Kidney epithelial cell (primary cell): Measurements from ENCODE around the gene REEP3. TPM values are rescaled to one million over a fixed set of nuclear protein-coding genes. Genes with fewer than 3 reads are reported as not detected.

Experiments used
- DNase-seq: peaks from one replicate; pipeline ENCODE4 v3.0.0-alpha.2; 2010; ENCODE audit warnings: low read depth
- H3K27me3 ChIP-seq: 2 replicates; pipeline ENCODE4 v1.6.0; 2011; ENCODE audit warnings: low read length; ENCODE audit not compliant: control insufficient read depth, insufficient read depth
- H3K36me3 ChIP-seq: 2 replicates; pipeline ENCODE4 v1.5.1; 2011; ENCODE audit warnings: low read length; ENCODE audit not compliant: control insufficient read depth, insufficient read depth
- H3K4me3 ChIP-seq: 2 replicates; pipeline ENCODE4 v1.5.1; 2011; ENCODE audit warnings: low read depth, mild to moderate bottlenecking, control low read depth, low read length
- total RNA-seq: library from RNA; depleted of rRNA; stranded (reverse); fragments of >200 nt; gene quantifications from 2 replicates; pipeline ENCODE4 v1.2.3, GENCODE V29; 2015
- TF ChIP-seq, protein P1 (sequence below): IDR thresholded peaks from 2 replicates; pipeline ENCODE4 v1.5.1; 2011; ENCODE audit warnings: mild to moderate bottlenecking, moderate library complexity, low read length, control low read depth, inconsistent platforms; ENCODE audit not compliant: insufficient read depth, poor library complexity, severe bottlenecking

REEP3 gene
- total RNA-seq, 1 donor from 2014 or later = 59.8 TPM

- TF ChIP-seq, protein P1, sequence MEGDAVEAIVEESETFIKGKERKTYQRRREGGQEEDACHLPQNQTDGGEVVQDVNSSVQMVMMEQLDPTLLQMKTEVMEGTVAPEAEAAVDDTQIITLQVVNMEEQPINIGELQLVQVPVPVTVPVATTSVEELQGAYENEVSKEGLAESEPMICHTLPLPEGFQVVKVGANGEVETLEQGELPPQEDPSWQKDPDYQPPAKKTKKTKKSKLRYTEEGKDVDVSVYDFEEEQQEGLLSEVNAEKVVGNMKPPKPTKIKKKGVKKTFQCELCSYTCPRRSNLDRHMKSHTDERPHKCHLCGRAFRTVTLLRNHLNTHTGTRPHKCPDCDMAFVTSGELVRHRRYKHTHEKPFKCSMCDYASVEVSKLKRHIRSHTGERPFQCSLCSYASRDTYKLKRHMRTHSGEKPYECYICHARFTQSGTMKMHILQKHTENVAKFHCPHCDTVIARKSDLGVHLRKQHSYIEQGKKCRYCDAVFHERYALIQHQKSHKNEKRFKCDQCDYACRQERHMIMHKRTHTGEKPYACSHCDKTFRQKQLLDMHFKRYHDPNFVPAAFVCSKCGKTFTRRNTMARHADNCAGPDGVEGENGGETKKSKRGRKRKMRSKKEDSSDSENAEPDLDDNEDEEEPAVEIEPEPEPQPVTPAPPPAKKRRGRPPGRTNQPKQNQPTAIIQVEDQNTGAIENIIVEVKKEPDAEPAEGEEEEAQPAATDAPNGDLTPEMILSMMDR = peak; percentile 42
- Histone ChIP-seq H3K4me3 (no peak overlapping the region), H3K36me3 (no peaks in the 10 kb centered on the region), H3K27me3 (no peaks in the 10 kb centered on the region)
- DNase-seq = peak; percentile 19
These were observed 112.7 kb downstream of the REEP3 start for GRCh38 chr10:63633677-63634487.

GRCh38 chr10:63634488-63635065 is 113.4 kb downstream of the REEP3 start:
- no peak overlapping the region for H3K4me3 ChIP-seq
- no peaks in the 10 kb centered on the region for H3K27me3 ChIP-seq
- DNase-seq = no peak
- no peaks in the 10 kb centered on the region for H3K36me3 ChIP-seq
- TF ChIP-seq, protein P1 = no peak

- H3K27me3 ChIP-seq = no peaks in the 10 kb centered on the region
- H3K4me3 ChIP-seq = no peak overlapping the region
- DNase-seq = no peak
- no peaks in the 10 kb centered on the region for H3K36me3 ChIP-seq
- TF ChIP-seq, protein P1 = no peak
These were observed 115.6 kb downstream of the REEP3 start for GRCh38 chr10:63636812-63637211.

- no peaks in the 10 kb centered on the region for H3K27me3 ChIP-seq
- H3K36me3 ChIP-seq = no peaks in the 10 kb centered on the region
- no peak for DNase-seq
- H3K4me3 ChIP-seq = no peak overlapping the region
- TF ChIP-seq, protein P1 = no peak
These were observed 116.7 kb downstream of the REEP3 start for GRCh38 chr10:63637901-63638327.

DNA sequence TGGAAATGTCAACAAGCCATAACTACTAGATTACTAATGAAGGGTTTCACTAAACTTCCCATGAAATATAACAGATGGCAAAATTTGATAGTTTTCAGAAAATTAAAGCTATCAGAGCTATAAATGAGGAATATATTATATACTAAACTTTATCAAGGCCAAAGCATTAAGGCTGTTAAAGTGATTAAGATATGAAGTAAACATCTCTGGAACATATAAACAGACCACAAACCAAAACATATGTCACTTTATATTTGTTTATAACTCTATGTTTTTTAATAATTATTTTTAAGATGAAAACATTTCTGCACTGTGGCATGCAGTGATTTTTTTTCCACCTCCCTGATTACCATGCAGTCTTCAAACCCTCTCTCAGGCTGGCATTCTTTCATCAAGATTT is 120.2 kb downstream of the REEP3 start:
- TF ChIP-seq, protein P1 = no peak
- H3K27me3 ChIP-seq = no peaks in the 10 kb centered on the region
- H3K4me3 ChIP-seq = no peak overlapping the region
- no peaks in the 10 kb centered on the region for H3K36me3 ChIP-seq
- DNase-seq = no peak
